ENCODE measurements around the gene APOH. TPM values are rescaled to one million over a fixed set of nuclear protein-coding genes. Genes with fewer than 3 reads are reported as not detected.

APOH gene
- total RNA-seq, 6 experiments from 2014 or later: not detected

DNA sequence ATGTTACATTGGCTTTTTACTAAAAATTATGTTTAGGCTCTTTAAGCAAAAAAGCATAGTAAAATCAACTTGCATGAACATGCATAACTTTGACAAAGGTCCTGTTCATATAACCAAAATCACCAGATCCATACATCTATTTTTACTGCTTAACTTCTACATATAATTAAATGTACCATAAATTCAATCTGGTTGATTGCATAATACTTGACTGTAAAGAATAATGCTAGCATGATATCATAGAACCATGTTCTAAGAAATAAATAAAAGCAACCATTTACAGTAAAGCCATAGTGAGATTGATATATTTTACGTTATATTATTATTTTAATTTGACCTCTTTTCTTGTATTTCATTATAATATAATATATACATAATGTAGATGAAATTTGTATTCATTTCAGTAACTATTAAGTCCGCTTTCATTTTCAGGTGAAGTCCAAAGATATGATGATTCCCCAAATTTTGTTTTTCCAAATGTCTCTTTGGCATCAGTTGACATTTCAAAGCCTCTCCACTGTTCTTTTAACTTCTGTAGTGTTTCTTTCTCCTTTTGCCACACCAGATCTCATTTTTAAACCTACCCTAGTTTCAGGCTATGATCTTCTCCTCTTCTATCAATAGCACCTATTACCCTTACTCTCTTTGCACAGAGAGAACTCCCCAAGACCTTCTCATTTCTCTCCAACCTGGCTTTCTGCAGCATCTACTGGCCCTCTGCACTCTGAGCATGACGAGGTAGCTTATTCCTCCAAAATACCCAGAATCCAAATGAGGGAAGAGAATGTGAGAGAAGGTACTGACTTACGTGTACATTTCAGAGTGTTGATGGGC, 1.8 kb downstream of the APOH start:
- no peak for DNase-seq
- Mint-ChIP-seq H3K27ac (no peak overlapping the region), H3K4me1 (ENCODE audit: low read depth) (peaks cover 15% of the 10 kb centered on the region), H3K4me3 (no peak overlapping the region), H3K27me3 (ENCODE audit: insufficient read depth) (peaks cover 9% of the 10 kb centered on the region), H3K9me3 (no peaks in the 10 kb centered on the region), H3K36me3 (ENCODE audit: low read depth) (no peaks in the 10 kb centered on the region)
- TF ChIP-seq, protein P1, sequence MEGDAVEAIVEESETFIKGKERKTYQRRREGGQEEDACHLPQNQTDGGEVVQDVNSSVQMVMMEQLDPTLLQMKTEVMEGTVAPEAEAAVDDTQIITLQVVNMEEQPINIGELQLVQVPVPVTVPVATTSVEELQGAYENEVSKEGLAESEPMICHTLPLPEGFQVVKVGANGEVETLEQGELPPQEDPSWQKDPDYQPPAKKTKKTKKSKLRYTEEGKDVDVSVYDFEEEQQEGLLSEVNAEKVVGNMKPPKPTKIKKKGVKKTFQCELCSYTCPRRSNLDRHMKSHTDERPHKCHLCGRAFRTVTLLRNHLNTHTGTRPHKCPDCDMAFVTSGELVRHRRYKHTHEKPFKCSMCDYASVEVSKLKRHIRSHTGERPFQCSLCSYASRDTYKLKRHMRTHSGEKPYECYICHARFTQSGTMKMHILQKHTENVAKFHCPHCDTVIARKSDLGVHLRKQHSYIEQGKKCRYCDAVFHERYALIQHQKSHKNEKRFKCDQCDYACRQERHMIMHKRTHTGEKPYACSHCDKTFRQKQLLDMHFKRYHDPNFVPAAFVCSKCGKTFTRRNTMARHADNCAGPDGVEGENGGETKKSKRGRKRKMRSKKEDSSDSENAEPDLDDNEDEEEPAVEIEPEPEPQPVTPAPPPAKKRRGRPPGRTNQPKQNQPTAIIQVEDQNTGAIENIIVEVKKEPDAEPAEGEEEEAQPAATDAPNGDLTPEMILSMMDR (IDR thresholded peaks at IDR 0.05): no peak

DNA sequence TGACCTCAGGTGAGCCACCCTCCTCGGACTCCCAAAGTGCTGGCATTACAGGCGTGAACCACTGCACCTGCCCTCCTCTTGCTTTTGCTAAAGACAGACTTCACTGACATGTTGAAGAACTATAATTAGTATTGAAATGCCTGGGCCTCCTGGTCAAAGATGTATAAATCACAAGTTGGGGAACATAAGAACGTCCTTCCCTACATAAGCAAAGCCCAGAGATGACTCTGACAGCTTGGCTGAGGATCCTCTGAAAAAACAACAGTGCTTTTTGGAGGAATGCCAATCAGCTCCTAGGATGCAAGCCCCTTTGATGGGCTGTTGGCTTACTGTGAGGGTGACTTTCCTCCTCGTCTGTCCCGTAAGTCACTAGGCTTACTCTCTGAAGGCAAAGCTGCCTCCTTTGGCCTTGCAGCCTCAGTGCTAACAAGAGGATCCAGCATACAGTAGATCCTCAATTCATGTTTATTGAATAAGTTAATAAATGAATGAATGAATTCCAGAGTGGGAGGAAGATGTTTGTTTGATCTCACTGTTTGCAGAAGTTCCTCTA, 6.3 kb downstream of the APOH start:
- H3K4me3 Mint-ChIP-seq: no peak overlapping the region

DNA sequence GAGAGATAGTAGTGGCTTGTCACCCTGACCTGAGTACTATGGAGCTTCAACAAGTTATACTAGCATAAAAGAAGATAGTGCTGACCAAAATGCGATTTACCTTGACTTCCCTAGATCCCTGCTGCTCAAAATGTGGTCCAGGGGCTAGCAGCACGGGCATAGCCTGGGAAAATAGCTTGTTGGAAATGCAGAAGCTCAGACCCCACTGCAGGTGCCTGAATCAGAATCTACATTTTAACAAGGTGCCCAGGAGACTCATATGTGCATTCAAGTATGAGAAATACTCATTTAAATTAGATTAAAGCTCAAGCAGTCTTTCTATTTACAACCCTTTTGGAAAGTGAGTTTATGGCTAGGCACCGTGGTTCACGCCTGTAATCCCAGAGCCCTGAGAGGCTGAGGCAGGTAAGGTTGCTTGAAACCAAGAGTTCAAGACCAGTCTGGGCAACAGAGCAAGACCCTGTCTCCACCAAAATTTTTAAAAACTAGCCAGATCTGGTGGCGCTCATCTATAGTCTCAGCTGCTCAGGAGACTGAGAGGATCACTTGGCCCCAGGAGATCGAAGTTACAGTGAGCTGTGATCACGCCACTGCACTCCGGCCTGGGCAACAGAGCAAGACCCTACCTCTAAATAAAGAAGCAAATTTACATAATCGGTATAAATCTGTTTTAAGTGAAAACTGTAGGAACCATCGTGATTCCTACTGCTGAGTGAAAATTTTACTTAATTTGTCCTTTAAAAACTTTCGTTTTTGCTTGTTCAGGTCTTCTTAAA, 7.3 kb downstream of the APOH start:
- TF ChIP-seq, protein P1 (IDR thresholded peaks at IDR 0.05): no peak
- DNase-seq: no peak
- no peak overlapping the region for H3K4me3 Mint-ChIP-seq
- H3K27me3 Mint-ChIP-seq (ENCODE audit: insufficient read depth): peaks cover 24% of the 10 kb centered on the region
- H3K36me3 Mint-ChIP-seq (ENCODE audit: low read depth): no peaks in the 10 kb centered on the region
- peaks cover 15% of the 10 kb centered on the region for H3K4me1 Mint-ChIP-seq (ENCODE audit: low read depth)
- H3K27ac Mint-ChIP-seq: no peak overlapping the region
- no peaks in the 10 kb centered on the region for H3K9me3 Mint-ChIP-seq

More for the DNA sequence above, 6.3 kb downstream of the APOH start:
- DNase-seq: no peak
- no peaks in the 10 kb centered on the region for H3K9me3 Mint-ChIP-seq
- no peak overlapping the region for H3K27ac Mint-ChIP-seq
- H3K36me3 Mint-ChIP-seq (ENCODE audit: low read depth): no peaks in the 10 kb centered on the region
- TF ChIP-seq, protein P1 (IDR thresholded peaks at IDR 0.05): no peak
- peaks cover 17% of the 10 kb centered on the region for H3K27me3 Mint-ChIP-seq (ENCODE audit: insufficient read depth)
- peaks cover 15% of the 10 kb centered on the region for H3K4me1 Mint-ChIP-seq (ENCODE audit: low read depth)

DNA sequence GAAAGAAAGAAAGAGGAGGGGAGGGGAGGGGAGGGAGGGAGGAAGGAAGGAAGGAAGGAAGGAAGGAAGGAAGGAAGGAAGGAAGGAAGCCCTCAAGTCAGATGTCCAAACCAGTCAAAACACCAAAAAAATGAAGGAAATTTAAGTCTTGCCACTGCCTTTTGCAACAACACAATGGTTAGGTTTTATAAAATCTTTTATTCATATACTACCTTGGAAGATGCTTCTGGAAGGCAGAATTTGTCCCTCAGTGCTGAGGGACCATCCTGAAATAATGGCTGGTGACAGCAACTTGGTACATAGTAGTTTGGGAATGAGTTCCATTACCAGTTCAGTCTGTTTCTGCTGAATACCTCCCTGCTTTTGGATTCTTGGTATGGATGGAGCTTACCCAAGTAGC, 7.9 kb downstream of the APOH start:
- peaks cover 15% of the 10 kb centered on the region for H3K4me1 Mint-ChIP-seq (ENCODE audit: low read depth)
- H3K36me3 Mint-ChIP-seq (ENCODE audit: low read depth): no peaks in the 10 kb centered on the region
- DNase-seq: no peak
- no peak overlapping the region for H3K27ac Mint-ChIP-seq
- no peak overlapping the region for H3K4me3 Mint-ChIP-seq
- peaks cover 24% of the 10 kb centered on the region for H3K27me3 Mint-ChIP-seq (ENCODE audit: insufficient read depth)
- TF ChIP-seq, protein P1 (IDR thresholded peaks at IDR 0.05): no peak
- no peaks in the 10 kb centered on the region for H3K9me3 Mint-ChIP-seq

DNA sequence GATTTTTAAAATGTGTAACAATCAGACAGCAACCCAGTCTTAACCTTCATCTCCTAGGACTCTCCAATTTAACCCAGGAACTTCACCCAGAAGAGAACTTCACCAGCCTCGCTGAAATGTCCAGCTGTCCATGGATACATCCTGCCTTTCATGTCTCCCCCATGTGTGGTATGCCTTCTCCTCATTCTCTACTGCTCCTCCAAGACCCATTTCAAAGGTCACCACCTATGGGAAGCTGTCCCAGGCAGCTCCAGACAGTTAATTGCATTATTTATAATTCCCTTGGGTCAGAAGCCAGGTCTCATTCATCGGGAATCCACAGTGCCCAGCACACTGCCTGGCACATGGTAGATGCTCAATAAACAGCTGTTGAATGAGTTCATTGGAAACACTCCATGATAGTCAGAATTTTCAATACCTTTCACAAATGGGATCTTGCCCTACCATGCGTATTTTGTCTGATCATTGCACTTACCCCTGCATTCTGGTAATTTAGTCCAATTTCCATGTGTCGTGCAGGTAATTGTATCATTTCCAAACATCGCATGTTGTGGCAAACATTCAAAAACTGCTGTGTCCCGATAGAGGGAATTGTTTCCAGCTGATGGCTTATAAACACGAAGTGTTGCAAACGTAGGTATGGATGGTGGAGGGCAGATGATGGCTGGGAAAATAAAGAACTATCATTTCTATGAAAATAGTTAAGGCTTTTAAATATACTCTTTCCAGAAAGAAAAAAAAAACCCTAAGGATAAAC, 9.0 kb downstream of the APOH start:
- peaks cover 32% of the 10 kb centered on the region for H3K27me3 Mint-ChIP-seq (ENCODE audit: insufficient read depth)

More for the DNA sequence above, 9.0 kb downstream of the APOH start:
- TF ChIP-seq, protein P1 (IDR thresholded peaks at IDR 0.05): no peak
- Mint-ChIP-seq H3K27ac (no peak overlapping the region), H3K9me3 (no peaks in the 10 kb centered on the region), H3K4me3 (no peak overlapping the region), H3K4me1 (ENCODE audit: low read depth) (peaks cover 15% of the 10 kb centered on the region), H3K36me3 (ENCODE audit: low read depth) (no peaks in the 10 kb centered on the region)
- no peak for DNase-seq
